Prostate gland (tissue), 1 donor: ENCODE measurements around the gene POLD2.

Experiments
- POLR2A ChIP-seq: fragments of 450-650 bp; IDR thresholded peaks from one replicate; pipeline ENCODE4 v1.6.1; 2016; ENCODE audit warnings: antibody characterized with exemption, mild to moderate bottlenecking
- POLR2AphosphoS5 ChIP-seq: sonication (generic); formaldehyde crosslinking; IDR thresholded peaks from one replicate; pipeline ENCODE4 v1.6.1; 2017; ENCODE audit warnings: antibody characterized with exemption

DNA sequence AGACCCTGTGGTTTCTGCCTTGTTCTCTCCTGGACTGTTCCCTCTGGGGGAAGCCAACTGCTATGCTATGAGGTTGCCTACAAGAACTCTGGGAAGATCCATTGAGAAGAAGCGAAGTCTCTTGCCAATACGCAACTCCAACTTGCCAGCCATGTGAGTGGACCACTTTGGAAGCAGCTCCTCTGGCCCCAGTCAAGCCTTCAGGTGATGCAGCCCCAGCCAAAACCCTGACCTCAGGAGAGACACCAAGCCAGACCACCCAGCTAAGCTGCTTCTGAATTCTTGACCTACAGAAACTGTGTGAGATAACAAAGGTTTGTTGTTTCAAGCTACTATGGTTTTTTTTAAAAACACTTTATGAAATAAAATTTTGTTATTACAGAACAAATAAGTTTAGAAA, 38.0 kb upstream of the POLD2 start:
- TF ChIP-seq POLR2A (no peak), POLR2AphosphoS5 (no peak)
